Testis (tissue), 5 donors: Measurements from ENCODE around the gene CEBPZ. TPM values are rescaled to one million over a fixed set of nuclear protein-coding genes. Genes with fewer than 3 reads are reported as not detected.

Experiments
- DNase-seq: peaks from one replicate; pipeline ENCODE4 v3.0.0-alpha.2; 2019
- H3K27ac ChIP-seq, 2 donors: fragments of 200-600 bp; sonication (generic); one replicate each; pipeline ENCODE4 v1.5.1; 2019
- H3K27me3 ChIP-seq: fragments of 200-600 bp; sonication (generic); one replicate; pipeline ENCODE4 v1.5.1; 2019
- H3K36me3 ChIP-seq: fragments of 200-600 bp; sonication (generic); one replicate; pipeline ENCODE4 v1.5.1; 2017; ENCODE audit warnings: low read depth; ENCODE audit errors: missing control alignments
- H3K4me1 ChIP-seq: fragments of 200-600 bp; sonication (generic); one replicate; pipeline ENCODE4 v1.5.1; 2019
- H3K4me3 ChIP-seq, 2 donors: fragments of 200-600 bp; sonication (generic); one replicate each; pipeline ENCODE4 v1.5.1; 2017 to 2019
- H3K9me3 ChIP-seq: fragments of 200-600 bp; sonication (generic); one replicate; pipeline ENCODE4 v1.5.1; 2017
- CTCF ChIP-seq, 3 experiments: fragments of 450-650 bp in 2 of 3; fragments of 200-600 bp in 1 of 3; sonication (generic) in 1 of 3; IDR thresholded peaks; one replicate each; pipeline ENCODE4 v1.5.1; 2016 to 2019; ENCODE audit warnings: antibody characterized with exemption in 3 of 3, mild to moderate bottlenecking in 2 of 3, moderate library complexity in 1 of 3
- POLR2A ChIP-seq: fragments of 450-650 bp; IDR thresholded peaks from one replicate; pipeline ENCODE4 v1.6.1; 2017; ENCODE audit warnings: antibody characterized with exemption, mild to moderate bottlenecking, moderate library complexity
- WGBS, 2 donors: methylation state at CpG; one replicate each; pipeline ENCODE4 v1.1.5; 2018; 5-methylcytosine and 5-hydroxymethylcytosine counted together
- intact Hi-C: fragments of 100-400 bp; cut with DNase I; formaldehyde crosslinking; loops from one replicate; pipeline ENCODE4 v1.15.1; 2023; ENCODE audit warnings: low total_unique reads
- long read RNA-seq, 2 donors: transcript quantifications; one replicate each; lab custom pipeline, GENCODE V29; 2026
- polyA plus RNA-seq: library from polyadenylated mRNA; stranded (reverse); fragments of 350-450 nt; fragmentation: Illumina TruSeq; extraction: RNeasy Lipid Tissue Mini Kit (QIAGEN cat#74804); gene quantifications from one replicate; pipeline ENCODE4 v1.2.3, GENCODE V29; 2014; ENCODE audit warnings: low read depth, low replicate concordance; ENCODE audit not compliant: insufficient read depth
- total RNA-seq, 2 donors: library from RNA; depleted of rRNA; stranded (reverse); fragments of >200 nt; gene quantifications; one replicate each; pipeline ENCODE4 v1.2.3, GENCODE V29; 2016

The CEBPZ gene, protein sequence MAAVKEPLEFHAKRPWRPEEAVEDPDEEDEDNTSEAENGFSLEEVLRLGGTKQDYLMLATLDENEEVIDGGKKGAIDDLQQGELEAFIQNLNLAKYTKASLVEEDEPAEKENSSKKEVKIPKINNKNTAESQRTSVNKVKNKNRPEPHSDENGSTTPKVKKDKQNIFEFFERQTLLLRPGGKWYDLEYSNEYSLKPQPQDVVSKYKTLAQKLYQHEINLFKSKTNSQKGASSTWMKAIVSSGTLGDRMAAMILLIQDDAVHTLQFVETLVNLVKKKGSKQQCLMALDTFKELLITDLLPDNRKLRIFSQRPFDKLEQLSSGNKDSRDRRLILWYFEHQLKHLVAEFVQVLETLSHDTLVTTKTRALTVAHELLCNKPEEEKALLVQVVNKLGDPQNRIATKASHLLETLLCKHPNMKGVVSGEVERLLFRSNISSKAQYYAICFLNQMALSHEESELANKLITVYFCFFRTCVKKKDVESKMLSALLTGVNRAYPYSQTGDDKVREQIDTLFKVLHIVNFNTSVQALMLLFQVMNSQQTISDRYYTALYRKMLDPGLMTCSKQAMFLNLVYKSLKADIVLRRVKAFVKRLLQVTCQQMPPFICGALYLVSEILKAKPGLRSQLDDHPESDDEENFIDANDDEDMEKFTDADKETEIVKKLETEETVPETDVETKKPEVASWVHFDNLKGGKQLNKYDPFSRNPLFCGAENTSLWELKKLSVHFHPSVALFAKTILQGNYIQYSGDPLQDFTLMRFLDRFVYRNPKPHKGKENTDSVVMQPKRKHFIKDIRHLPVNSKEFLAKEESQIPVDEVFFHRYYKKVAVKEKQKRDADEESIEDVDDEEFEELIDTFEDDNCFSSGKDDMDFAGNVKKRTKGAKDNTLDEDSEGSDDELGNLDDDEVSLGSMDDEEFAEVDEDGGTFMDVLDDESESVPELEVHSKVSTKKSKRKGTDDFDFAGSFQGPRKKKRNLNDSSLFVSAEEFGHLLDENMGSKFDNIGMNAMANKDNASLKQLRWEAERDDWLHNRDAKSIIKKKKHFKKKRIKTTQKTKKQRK
- 10 to 100 TPM; 50.5 to 60.9 TPM for total RNA-seq
- 29.5 TPM for polyA plus RNA-seq
- long read RNA-seq, donor 1, transcript CEBPZ-201 (16 exons, 3,463 nt) = minor isoform, 11 of 66 reads
- long read RNA-seq, donor 1, transcript CEBPZ-203 (5 exons, 611 nt) = major isoform, 18 of 66 reads
- long read RNA-seq, donor 1, partial matches to known transcripts = 37 of 66 reads
- long read RNA-seq, donor 1, other reads (novel, unspliced or antisense) = 0 of 66 reads
- long read RNA-seq, donor 2, transcript CEBPZ-201 (16 exons, 3,463 nt) = major isoform, 6 of 38 reads
- long read RNA-seq, donor 2, partial matches to known transcripts = 29 of 38 reads
- long read RNA-seq, donor 2, other reads (novel, unspliced or antisense) = 0 of 38 reads

- WGBS, 2 donors = 0% methylated on average over 39 to 72 of the region's 73 CpGs
- Histone ChIP-seq H3K27ac (peak within 1 kb of the TSS; percentile 79 to 95), H3K36me3 (no peaks in the 10 kb centered on the region), H3K4me3 (peak within 1 kb of the TSS; percentile 84 to 93), H3K9me3 (no peaks in the 10 kb centered on the region), H3K27me3 (no peaks in the 10 kb centered on the region), H3K4me1 (peaks cover 14% of the 10 kb centered on the region)
- intact Hi-C loops = no loop called here
- TF ChIP-seq POLR2A = no peak
- no peak for TF ChIP-seq CTCF (IDR thresholded peaks at IDR 0.05)
- peak; percentile 96 for DNase-seq
Observed at GRCh38 chr2:37231241-37232130, at the start of gene CEBPZ, which contains the start of gene NDUFAF7. Gene CEBPZ (minus strand): TSS chr2:37231596. CDS start chr2:37231567, 29 bp downstream. Gene NDUFAF7 (plus strand): TSS chr2:37231658. CDS start chr2:37231706, 48 bp downstream.

GRCh38 chr2:37276291-37276690 lies 44.9 kb upstream of the CEBPZ start:
- intact Hi-C loops = no loop called here
- WGBS, 2 donors = 72 to 80% methylated on average over 2 of the region's 2 CpGs
- no peak for TF ChIP-seq CTCF (IDR thresholded peaks at IDR 0.05)
- TF ChIP-seq POLR2A = no peak

DNA sequence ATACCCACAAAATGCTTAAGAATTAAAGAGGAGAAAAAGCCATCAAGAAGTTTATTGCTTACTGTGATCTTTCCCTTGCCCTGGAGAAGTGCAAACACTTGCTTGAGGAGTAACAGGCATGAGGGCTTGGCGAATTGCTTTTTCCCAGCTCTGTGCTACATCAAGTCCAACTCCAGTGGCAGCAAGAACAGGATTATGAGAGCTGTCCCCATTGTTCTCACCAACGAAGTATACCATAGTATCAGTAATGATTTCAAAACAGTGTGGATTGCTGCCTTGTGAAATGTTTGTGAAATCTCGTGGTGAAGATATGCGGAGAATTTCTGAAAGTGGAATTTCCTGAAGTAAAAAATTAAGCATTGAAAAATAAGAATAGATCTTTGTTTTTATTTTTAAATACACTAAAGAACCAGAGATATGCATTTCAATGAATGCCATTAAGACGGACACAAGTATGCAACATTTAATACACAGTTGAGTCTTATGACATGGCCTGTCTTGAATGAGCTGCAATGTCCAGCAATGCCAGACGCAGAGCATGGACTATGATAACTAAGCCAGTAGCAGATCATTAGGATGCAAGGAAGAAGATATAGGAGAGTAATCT lies 43.1 kb upstream of the CEBPZ start:
- TF ChIP-seq POLR2A (no peak), CTCF (IDR thresholded peaks at IDR 0.05) (no peak)
- DNase-seq = no peak
- 75 to 89% methylated on average over 6 of the region's 6 CpGs for WGBS, 2 donors
- H3K27ac ChIP-seq = no peak overlapping the region
- H3K36me3 ChIP-seq = no peaks in the 10 kb centered on the region
- no peaks in the 10 kb centered on the region for H3K9me3 ChIP-seq
- H3K27me3 ChIP-seq = no peaks in the 10 kb centered on the region
- intact Hi-C loops = no loop called here
- H3K4me3 ChIP-seq = no peak overlapping the region
- H3K4me1 ChIP-seq = no peaks in the 10 kb centered on the region

More at GRCh38 chr2:37276291-37276690, 44.9 kb upstream of the CEBPZ start:
- Histone ChIP-seq H3K27ac (no peak overlapping the region), H3K27me3 (no peaks in the 10 kb centered on the region), H3K4me3 (no peak overlapping the region), H3K9me3 (no peaks in the 10 kb centered on the region), H3K36me3 (no peaks in the 10 kb centered on the region), H3K4me1 (no peaks in the 10 kb centered on the region)
- no peak for DNase-seq
